GM19023 (cell line): ENCODE results near the gene ACVR1.
A peak's percentile ranks its signal among the peaks of the same experiment; 100 is the strongest.
"Not testable (repeated sequence)": the region's sequence is repeated elsewhere in the genome, so short reads cannot be mapped to it uniquely, and the experiment has no call there.

Experiments
- ATAC-seq: cut with Tn5 transposase; IDR thresholded peaks from one replicate; pipeline ENCODE4 v1.9.1; 2021; ENCODE audit warnings: mild to moderate bottlenecking, moderate library complexity; ENCODE audit not compliant: unreplicated experiment

Gene ACVR1

DNA sequence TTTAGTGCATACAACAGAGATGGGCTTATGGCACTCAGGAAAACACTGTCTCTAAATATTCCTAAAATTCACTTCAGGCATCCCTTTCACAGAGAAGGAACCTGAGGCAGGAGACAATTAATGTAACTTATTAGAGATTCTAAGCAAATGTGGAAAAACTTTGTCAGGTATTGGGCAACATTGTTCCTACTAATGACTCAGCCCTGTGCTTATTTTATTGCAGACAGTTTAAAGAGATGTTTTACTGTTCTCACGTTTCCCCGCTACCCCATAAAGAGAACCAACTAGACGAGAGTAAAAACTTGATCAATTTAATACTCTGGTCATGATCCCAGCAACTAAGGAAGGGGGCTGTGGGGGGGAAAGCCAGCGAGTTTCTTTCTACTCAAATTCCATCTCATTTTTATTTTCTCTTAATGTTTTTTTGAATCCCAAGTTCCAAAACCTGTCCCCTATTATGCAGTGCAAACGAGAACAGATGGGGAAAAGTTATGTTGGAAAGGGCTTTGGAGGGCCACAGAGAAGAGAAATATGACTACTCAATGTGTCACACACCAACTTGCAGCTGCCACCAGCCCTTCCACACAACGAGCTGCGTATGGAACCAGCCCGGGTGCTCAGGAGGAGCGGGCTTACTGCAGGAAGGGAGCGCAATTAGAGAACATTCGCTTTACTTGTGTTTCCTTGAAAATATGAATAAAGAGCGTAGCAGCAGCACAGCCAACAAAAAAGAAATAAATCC lies 18.7 kb upstream of the ACVR1 start:
- ATAC-seq, result no peak

DNA sequence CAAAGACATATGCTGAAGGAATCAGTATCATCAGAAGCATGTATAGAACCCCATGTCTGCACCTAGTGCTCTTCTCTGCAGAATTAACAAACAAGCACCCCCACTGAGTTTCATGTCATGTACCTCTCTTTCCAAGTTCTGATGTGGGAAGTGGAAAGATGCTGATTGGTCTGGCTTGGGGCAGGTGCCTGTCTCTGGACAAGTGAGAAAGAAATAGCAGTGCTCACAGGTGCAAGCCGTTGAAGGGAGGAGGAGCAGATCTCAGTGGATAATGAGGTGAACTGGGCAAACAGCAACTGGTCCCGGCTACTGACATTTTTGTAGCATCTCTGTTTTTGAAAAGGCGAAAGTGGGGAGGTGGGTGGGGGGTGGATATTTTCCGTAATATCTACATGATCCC lies 17.5 kb upstream of the ACVR1 start:
- ATAC-seq, result no peak

DNA sequence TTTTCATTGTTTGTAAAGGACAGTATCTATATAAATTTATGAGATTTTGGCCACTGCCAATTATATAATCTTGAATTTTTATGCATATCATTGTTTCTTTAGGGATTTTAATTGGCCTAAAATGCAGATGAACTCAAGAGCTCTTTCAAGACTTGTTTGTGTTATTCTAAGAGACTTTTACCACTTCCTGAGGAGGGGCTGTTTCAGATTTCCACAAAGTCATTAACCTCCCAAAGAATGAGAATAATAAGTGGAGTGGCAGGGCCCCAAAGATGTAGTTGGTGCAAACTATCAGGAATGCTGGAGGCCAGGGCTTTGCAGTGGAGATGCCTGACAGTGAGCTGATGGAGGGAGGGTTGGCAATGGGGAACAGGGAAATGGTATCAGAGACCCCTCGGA lies 15.5 kb upstream of the ACVR1 start:
- no peak for ATAC-seq

DNA sequence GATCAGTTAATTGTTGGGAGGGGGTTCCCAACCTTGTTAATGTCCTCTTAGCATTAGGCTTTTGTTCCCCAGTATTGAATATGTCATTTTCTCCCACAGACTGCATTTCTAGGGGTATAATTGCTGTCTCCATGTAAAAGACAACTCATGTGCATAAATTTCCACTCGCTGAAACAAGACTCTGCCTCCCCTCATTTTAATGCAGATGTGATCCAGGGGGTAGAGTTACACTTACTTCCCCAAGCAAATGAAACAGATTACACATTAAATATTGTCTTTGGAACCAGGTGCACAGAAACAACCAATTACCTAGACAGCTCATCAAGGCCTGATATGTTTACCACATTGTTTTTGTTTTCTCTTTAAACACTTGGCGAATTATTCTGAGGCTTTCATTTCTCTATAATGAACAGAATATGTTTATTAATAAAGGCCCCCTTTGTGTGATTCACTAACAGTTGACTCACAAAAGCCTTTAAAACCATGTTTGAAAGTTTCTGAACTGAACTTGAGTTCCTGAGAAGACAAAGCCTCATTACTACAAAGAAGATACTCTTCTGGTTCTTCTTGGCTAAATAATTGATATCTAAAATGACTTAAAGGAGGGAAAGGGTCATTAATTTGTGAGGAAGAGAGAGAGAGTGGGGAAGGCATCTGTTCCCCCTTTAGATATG lies 15.0 kb upstream of the ACVR1 start:
- ATAC-seq, result no peak

DNA sequence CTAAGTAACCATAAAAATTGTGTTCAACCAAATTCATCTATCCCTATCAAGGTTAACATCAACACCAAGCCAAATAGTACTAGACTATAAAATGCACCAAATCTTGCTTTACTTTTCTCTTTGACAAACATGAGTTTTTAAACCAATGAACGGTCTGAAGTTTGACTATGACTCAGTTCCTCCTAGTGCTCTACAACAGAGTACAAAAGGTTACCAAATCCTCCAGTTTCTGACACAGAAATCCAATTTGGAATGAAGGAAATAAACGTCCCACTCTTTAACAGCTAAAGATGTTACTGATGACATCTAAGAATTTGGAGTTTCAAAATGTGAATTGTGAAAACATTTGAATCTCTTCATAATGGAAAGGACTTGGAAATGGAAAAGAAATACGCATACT lies 11.8 kb upstream of the ACVR1 start:
- no peak for ATAC-seq

DNA sequence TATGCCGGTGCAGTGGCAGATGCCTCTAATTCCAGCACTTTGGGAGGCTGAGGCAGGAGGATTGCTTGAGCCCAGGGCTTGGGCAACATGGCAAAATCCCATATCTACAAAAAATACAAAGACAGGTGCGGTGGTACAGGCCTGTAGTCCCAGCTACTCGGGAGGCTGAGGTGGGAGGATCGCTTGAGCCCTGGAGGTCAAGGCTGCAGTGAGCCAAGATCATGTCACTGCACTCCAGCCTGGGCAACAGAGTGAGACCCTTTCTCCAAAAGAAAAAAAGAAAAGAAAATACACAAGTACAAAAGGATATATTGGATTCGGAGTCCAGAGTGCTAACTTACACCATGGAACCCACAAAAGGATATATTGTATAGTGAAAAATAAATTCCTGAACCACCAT lies 8.4 kb upstream of the ACVR1 start:
- ATAC-seq, result not testable (repeated sequence)

DNA sequence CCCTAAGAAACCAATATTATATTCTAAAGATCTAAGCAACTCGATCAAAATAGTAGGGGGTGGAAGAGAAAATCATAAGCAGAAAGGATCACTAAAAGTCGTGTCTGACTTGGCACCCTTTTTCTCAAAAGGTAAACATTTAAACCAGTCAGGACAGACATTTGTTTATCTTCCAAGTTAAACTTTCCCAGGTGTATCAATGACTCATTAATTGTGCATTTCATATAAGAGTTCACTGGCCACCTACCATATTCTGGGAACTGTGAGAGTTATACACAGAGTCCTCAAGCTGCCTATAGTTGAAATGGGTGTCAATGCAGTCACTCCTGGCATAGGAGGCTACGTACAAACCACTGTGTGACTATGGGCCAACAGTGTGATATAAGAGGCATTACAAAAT lies 4.8 kb upstream of the ACVR1 start:
- no peak for ATAC-seq

DNA sequence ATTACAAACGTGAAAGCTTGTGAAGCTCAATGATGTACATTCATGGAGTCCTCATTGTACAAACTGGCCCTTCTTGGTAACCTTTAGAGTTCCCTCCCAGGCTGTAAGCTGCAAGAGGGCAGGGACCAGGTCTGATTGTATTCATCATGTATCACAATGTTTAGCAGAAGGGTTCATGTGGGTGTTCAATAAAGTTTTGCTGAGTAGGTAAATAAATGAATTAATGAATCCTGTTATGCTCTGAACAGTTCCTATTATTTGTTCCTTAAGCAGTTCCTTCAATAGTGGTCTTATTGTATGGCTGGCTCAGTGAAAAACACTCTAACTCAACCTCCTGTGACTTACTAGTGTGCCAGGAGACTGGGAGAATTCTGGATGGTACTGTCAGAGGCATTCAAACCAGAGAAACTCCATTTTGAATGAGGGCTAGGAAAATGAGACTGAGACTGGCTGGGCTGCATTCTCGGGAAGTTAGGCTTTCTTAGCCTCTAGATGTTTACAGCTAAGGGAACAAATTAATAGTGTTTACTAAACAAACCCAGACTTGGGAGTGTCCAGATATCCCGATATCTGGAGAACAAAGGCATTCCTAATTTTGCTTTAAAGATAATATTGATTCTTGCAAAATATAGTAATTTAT lies 1.8 kb upstream of the ACVR1 start:
- ATAC-seq, result no peak

DNA sequence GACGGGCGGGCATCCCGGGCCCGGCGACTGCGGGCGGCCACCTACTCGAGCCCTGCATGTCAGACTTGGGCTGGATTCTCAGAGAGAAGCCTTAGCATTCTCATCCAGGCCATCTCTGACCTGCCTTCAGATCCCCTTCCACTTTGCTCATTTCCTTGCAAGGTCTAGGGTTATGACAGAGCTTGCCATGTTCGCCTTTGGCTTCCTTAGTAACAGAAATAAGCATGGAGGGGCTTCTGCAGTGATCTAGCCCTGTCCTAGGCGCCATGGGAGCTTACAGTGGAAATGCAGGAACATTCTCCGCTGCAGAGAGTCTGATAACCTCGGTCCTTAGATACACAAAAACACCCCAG lies 632 bp upstream of the ACVR1 start:
- no peak for ATAC-seq

DNA sequence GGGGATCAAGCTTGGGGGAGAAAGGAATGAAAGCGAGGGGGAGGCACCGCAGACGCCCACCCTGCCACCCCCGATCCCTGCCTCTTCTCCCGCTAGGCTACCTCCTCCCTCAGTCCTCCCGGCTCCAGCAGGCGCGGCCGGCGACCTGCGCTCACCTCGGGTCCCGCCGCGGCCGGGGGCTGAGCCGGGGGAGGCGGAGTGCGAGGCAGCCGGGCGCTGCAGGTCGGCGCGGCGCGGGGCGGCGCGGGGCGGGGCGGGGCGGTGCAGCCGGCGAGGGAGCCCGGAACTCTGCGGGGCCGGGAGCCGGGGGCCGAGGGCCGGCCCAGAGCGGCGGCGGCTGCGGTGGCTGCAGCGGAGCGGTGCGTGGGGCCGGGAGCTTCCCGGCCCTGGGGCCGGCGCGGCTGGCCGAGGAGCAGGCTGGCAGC lies 477 bp downstream of the ACVR1 start:
- peak; percentile 48 for ATAC-seq

DNA sequence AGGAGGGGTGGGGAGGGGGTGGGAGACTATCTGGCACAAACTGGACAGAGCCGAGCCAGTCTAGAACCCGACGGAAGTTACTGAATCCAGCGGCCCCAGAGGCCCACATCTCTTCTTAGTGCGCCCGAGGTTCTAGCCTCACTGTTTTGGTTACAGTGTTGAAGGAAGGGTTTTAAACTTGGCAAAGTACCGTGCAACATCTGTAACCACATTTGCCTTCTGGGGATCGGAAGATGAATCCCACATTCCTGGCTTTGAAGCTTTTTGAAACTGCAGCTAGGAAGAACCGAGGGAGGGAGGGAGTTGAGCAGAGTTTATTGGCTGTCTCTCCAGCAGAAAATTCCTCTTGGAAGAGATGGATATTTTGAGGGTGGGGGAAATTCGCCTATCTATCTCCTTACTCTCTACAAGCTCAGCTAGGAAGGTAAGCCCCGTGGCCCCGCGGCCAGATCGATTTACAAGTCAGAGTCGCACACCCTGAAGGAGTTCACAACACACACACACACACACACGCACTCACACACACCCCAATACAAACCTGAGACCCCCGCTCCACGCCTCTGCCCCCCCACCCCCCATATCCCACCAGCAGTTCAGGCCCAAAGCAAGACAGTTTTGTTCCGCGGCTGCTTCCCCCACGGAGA lies 1.0 kb downstream of the ACVR1 start:
- no peak for ATAC-seq

DNA sequence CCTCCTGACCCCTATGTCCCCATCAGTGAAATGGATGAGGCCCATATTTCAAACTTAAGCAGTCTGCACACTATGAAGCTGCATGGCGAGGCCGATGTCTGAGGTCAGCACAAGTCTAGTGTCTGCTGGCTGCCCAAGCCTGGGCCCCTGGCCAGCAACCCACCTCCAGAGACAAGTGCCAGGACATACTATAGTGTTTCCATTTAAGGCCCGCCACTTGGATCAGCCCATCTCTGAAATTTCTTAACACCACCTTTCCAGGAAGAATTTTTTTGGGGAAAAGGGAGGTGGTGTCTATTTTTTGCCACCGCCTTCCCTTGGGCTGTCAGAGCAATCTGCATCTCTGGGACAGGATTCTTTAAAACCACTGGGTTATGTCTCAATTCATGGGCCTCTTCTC lies 1.8 kb downstream of the ACVR1 start:
- no peak for ATAC-seq

DNA sequence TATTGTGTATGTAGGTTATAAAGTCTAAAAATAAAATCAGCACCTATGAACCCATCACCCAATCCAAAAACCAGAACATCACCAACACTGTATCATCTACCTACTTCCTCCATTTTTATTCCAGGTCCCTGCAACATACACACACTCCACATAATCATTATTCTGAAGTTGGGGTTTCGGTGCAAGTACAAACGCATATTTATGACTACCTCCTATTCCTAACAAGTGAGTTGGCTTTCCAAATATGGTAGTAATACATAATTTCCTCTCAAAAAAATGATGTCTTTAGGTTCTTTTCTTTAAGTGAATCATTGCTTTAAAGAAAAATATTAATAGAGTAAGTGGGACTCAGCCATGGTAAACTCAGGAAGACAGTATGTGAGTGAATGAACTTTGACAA lies 3.3 kb downstream of the ACVR1 start:
- ATAC-seq, result no peak

DNA sequence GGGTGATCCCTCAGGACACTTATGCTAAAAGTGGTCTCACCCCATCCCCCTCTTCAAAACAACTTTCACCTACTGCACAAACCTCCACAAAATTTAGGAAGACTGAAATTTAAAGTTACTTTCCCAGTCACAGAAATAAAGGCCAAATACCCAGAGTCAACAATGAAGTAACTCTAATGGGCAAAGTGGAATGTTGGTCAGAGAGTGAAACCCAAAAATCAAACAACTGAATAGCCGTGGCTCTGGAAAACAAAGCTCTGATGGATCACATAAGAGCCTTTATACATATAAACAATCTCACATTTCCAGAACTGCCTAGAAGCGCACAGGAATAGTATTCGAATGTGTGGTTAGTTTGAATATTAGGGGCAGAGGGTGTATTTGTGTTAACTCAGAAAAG lies 4.7 kb downstream of the ACVR1 start:
- no peak for ATAC-seq

DNA sequence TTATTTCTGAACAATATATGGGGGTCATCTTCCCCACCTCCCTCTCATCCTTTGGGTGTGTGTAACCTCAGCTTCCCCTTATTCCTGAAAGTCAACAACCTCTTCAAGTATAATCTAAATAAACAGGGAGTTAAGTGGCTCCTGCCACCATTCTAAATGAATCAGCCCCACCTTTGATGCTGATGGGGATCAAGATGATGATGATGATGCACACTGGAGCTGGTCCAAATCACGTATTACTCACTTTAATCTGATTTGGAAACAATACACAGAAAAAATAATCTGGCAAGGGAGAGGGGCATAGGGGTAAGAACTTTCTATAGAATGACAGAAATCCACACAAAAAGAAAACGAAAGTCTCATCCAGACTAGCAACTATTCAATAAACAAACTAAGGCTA lies 7.1 kb downstream of the ACVR1 start:
- ATAC-seq, result no peak

DNA sequence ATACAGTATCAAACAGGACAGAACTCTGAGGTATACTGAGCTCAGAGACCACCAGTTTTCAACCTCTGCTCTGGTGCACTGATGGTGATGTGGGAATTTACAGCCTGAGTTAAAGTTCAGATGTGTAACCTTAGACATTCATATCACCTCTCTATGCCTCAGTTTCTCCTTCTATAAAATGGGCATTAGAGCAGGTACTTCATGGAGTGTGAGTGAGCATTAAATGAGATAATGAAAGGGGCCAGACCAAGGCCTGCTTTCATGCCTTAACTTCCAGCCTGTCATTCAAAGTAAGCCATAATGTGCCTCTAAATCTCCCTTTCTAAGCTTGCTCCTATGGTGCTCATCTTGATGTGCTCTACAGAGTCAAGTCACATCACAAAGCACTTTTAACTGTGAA lies 8.4 kb downstream of the ACVR1 start:
- no peak for ATAC-seq

DNA sequence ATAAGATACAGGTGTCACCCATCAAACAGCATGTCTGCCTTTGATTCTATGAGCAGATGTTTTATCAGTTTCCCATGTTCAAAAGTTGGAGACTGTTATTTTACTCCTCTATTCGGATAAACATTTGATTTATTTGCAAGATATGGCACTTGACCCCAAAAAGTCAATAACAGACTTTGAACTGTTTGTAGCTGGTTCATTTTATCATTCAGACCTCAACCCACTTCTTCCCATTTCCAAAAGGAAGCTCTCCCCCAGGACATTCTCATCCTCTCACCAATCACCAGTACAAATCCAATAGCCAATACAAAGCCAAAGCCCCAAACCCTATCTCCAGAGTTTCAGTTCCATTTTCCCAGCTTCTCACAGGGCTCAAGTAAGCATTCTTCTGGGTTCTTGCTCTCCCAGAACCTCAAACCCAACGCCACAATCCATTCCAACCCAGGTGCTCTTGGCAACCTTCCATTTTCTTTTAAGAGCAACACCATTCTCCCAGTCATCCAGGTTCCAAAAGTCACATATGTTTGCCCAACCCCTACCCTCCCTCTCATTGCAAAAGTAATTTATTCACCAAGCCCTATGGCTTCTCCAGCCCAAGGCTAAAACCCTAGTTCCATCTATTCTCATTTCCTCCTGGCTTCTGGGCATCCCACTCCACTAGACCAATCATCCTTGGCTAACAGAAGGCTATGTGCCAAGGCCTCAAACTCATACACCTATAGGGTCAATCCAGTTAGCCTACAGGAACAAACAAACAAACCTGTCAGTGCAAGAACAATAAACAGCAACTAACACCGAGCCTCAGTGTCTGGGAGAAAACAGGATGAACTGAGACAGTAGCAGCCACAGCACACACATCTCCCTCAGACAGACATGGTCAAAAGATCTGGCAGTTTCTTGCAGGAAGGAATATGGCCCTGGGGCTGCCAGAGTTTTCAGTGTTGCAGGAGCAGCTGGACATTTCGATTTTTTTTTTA lies 9.2 kb downstream of the ACVR1 start:
- no peak for ATAC-seq

DNA sequence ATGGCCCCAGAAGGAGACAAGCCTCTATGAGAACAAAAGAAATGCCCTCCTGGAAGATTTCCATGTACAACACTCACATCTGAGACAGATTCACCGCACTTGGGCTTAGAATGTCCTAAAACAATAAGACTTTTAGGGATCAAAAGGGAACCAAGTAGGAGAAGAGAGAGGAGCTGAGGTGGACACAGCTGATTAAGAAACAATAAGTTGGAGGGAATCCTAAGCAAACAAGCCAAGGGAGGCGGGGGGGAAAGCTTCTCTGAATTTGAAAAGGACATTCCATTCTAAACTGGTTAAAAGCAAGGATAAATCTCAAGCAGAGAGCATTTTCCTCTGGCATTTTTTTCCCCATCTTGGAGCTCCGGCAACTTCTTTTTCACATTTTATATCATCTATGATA lies 9.9 kb downstream of the ACVR1 start:
- ATAC-seq, result no peak

DNA sequence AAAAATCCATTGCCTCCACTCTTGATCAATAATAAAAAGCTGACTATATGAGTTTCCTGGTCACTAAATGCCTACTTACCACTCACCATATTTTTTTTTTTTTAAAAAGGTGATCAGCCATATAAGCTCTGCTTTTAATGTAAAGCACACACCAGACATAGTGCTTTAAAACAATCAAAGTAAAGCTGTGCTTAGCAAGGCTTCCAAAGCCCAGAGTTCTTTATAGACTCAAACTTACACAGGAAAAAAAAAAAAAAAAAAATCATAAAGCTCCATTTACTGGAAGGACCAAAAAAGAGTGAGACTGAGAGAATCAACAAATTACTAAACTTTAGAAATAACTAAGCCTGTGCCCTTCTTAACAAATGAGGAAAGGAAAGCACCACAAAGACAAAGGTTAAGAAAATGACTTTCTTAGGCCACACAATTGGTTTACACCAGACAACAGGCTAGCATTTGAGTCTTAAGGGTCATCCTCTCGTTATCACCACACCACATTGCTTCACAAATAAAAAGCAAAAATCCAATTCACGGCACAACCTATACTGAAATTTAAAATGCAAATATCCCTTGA lies 11.2 kb downstream of the ACVR1 start:
- no peak for ATAC-seq

DNA sequence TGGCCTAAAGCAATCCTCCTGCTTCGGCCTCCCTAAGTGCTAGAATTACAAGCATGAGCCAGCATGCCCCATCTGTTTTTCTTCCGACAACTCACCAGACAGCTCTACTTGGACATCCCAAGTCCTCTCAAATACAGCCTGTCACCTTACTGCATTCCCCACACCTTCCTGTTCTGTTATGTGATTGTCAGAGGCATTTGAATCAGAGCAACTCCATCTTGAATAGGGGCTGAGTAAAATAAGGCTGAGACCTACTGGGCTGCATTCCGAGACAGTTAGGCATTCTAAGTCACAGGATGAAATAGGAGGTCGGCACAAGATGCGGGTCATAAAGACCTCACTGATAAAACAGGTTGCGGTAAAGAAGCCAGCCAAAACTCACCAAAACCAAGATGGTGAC lies 17.3 kb downstream of the ACVR1 start:
- ATAC-seq, result no peak
